ENCODE results near the gene FILIP1.

Gene FILIP1

GRCh38 chr6:75431379-75431778 is 62.2 kb downstream of the FILIP1 start:
- H3K27me3 ChIP-seq (ENCODE audit: control insufficient read depth, insufficient read depth, low read length) = no peaks in the 10 kb centered on the region
- no peaks in the 10 kb centered on the region for H3K36me3 ChIP-seq (ENCODE audit: control insufficient read depth, insufficient read depth, low read length)
- H3K9ac ChIP-seq (ENCODE audit: low read length) = no peak overlapping the region
- H3K4me3 ChIP-seq (ENCODE audit: low read depth, low read length) = no peak overlapping the region
- no peak overlapping the region for H3K27ac ChIP-seq (ENCODE audit: low read depth, low read length)
- H3K9me3 ChIP-seq (ENCODE audit: control insufficient read depth, insufficient read depth, low read depth, low read length) = peaks cover 4% of the 10 kb centered on the region; the same call in 1 of the 2 replicates
- no peaks in the 10 kb centered on the region for H3K4me1 ChIP-seq (ENCODE audit: control insufficient read depth, insufficient read depth, low read length)

GRCh38 chr6:75430631-75431325 is 62.8 kb downstream of the FILIP1 start:
- no peaks in the 10 kb centered on the region for H3K4me1 ChIP-seq (ENCODE audit: control insufficient read depth, insufficient read depth, low read length)
- no peaks in the 10 kb centered on the region for H3K36me3 ChIP-seq (ENCODE audit: control insufficient read depth, insufficient read depth, low read length)
- peaks cover 4% of the 10 kb centered on the region; the same call in 1 of the 2 replicates for H3K9me3 ChIP-seq (ENCODE audit: control insufficient read depth, insufficient read depth, low read depth, low read length)
- H3K9ac ChIP-seq (ENCODE audit: low read length) = no peak overlapping the region
- no peak overlapping the region for H3K27ac ChIP-seq (ENCODE audit: low read depth, low read length)
- no peak overlapping the region for H3K4me3 ChIP-seq (ENCODE audit: low read depth, low read length)
- H3K27me3 ChIP-seq (ENCODE audit: control insufficient read depth, insufficient read depth, low read length) = no peaks in the 10 kb centered on the region

- Histone ChIP-seq H3K9ac (ENCODE audit: low read length) (no peak overlapping the region), H3K27ac (ENCODE audit: low read depth, low read length) (no peak overlapping the region)
These were observed 64.4 kb downstream of the FILIP1 start for GRCh38 chr6:75429061-75429703.

GRCh38 chr6:75428204-75428603 is 65.4 kb downstream of the FILIP1 start:
- H3K9ac ChIP-seq (ENCODE audit: low read length) = no peak overlapping the region
- peaks cover 4% of the 10 kb centered on the region; the same call in 1 of the 2 replicates for H3K9me3 ChIP-seq (ENCODE audit: control insufficient read depth, insufficient read depth, low read depth, low read length)
- H3K27ac ChIP-seq (ENCODE audit: low read depth, low read length) = no peak overlapping the region
- no peaks in the 10 kb centered on the region for H3K27me3 ChIP-seq (ENCODE audit: control insufficient read depth, insufficient read depth, low read length)
- no peaks in the 10 kb centered on the region for H3K4me1 ChIP-seq (ENCODE audit: control insufficient read depth, insufficient read depth, low read length)
- no peak overlapping the region for H3K4me3 ChIP-seq (ENCODE audit: low read depth, low read length)
- no peaks in the 10 kb centered on the region for H3K36me3 ChIP-seq (ENCODE audit: control insufficient read depth, insufficient read depth, low read length)

More at GRCh38 chr6:75429061-75429703, 64.4 kb downstream of the FILIP1 start:
- Histone ChIP-seq H3K36me3 (ENCODE audit: control insufficient read depth, insufficient read depth, low read length) (no peaks in the 10 kb centered on the region), H3K4me1 (ENCODE audit: control insufficient read depth, insufficient read depth, low read length) (no peaks in the 10 kb centered on the region), H3K27me3 (ENCODE audit: control insufficient read depth, insufficient read depth, low read length) (no peaks in the 10 kb centered on the region), H3K4me3 (ENCODE audit: low read depth, low read length) (no peak overlapping the region), H3K9me3 (ENCODE audit: control insufficient read depth, insufficient read depth, low read depth, low read length) (peaks cover 4% of the 10 kb centered on the region; the same call in 1 of the 2 replicates)

- Histone ChIP-seq H3K9me3 (ENCODE audit: control insufficient read depth, insufficient read depth, low read depth, low read length) (peaks cover 4% of the 10 kb centered on the region; the same call in 1 of the 2 replicates), H3K27me3 (ENCODE audit: control insufficient read depth, insufficient read depth, low read length) (no peaks in the 10 kb centered on the region), H3K4me3 (ENCODE audit: low read depth, low read length) (no peak overlapping the region), H3K4me1 (ENCODE audit: control insufficient read depth, insufficient read depth, low read length) (no peaks in the 10 kb centered on the region), H3K36me3 (ENCODE audit: control insufficient read depth, insufficient read depth, low read length) (no peaks in the 10 kb centered on the region), H3K27ac (ENCODE audit: low read depth, low read length) (no peak overlapping the region), H3K9ac (ENCODE audit: low read length) (no peak overlapping the region)
These were observed 66.3 kb downstream of the FILIP1 start for GRCh38 chr6:75427329-75427728.

- H3K4me1 ChIP-seq (ENCODE audit: control insufficient read depth, insufficient read depth, low read length) = no peaks in the 10 kb centered on the region
- H3K9me3 ChIP-seq (ENCODE audit: control insufficient read depth, insufficient read depth, low read depth, low read length) = peaks cover 2% of the 10 kb centered on the region; the same call in 1 of the 2 replicates
- H3K9ac ChIP-seq (ENCODE audit: low read length) = no peak overlapping the region
- no peak overlapping the region for H3K4me3 ChIP-seq (ENCODE audit: low read depth, low read length)
- no peaks in the 10 kb centered on the region for H3K27me3 ChIP-seq (ENCODE audit: control insufficient read depth, insufficient read depth, low read length)
- no peak overlapping the region for H3K27ac ChIP-seq (ENCODE audit: low read depth, low read length)
- H3K36me3 ChIP-seq (ENCODE audit: control insufficient read depth, insufficient read depth, low read length) = no peaks in the 10 kb centered on the region
These were observed 68.7 kb downstream of the FILIP1 start for GRCh38 chr6:75424618-75425548.

GRCh38 chr6:75423386-75423785 is 70.2 kb downstream of the FILIP1 start:
- Histone ChIP-seq H3K4me1 (ENCODE audit: control insufficient read depth, insufficient read depth, low read length) (no peaks in the 10 kb centered on the region; the same call in 1 of the 2 replicates), H3K9me3 (ENCODE audit: control insufficient read depth, insufficient read depth, low read depth, low read length) (no peaks in the 10 kb centered on the region), H3K9ac (ENCODE audit: low read length) (no peak overlapping the region), H3K27ac (ENCODE audit: low read depth, low read length) (no peak overlapping the region), H3K36me3 (ENCODE audit: control insufficient read depth, insufficient read depth, low read length) (no peaks in the 10 kb centered on the region), H3K4me3 (ENCODE audit: low read depth, low read length) (no peak overlapping the region), H3K27me3 (ENCODE audit: control insufficient read depth, insufficient read depth, low read length) (no peaks in the 10 kb centered on the region)

GRCh38 chr6:75422024-75422639 is 71.5 kb downstream of the FILIP1 start:
- Histone ChIP-seq H3K4me1 (ENCODE audit: control insufficient read depth, insufficient read depth, low read length) (no peaks in the 10 kb centered on the region; the same call in 1 of the 2 replicates), H3K9ac (ENCODE audit: low read length) (no peak overlapping the region), H3K9me3 (ENCODE audit: control insufficient read depth, insufficient read depth, low read depth, low read length) (no peaks in the 10 kb centered on the region), H3K27me3 (ENCODE audit: control insufficient read depth, insufficient read depth, low read length) (no peaks in the 10 kb centered on the region), H3K27ac (ENCODE audit: low read depth, low read length) (no peak overlapping the region), H3K36me3 (ENCODE audit: control insufficient read depth, insufficient read depth, low read length) (no peaks in the 10 kb centered on the region), H3K4me3 (ENCODE audit: low read depth, low read length) (no peak overlapping the region)

GRCh38 chr6:75421316-75422023 is 72.1 kb downstream of the FILIP1 start:
- Histone ChIP-seq H3K36me3 (ENCODE audit: control insufficient read depth, insufficient read depth, low read length) (no peaks in the 10 kb centered on the region), H3K27me3 (ENCODE audit: control insufficient read depth, insufficient read depth, low read length) (no peaks in the 10 kb centered on the region), H3K27ac (ENCODE audit: low read depth, low read length) (no peak overlapping the region), H3K9me3 (ENCODE audit: control insufficient read depth, insufficient read depth, low read depth, low read length) (no peaks in the 10 kb centered on the region), H3K4me1 (ENCODE audit: control insufficient read depth, insufficient read depth, low read length) (no peaks in the 10 kb centered on the region; the same call in 1 of the 2 replicates), H3K9ac (ENCODE audit: low read length) (no peak overlapping the region), H3K4me3 (ENCODE audit: low read depth, low read length) (no peak overlapping the region)

- H3K9me3 ChIP-seq (ENCODE audit: control insufficient read depth, insufficient read depth, low read depth, low read length) = no peaks in the 10 kb centered on the region
- no peak overlapping the region for H3K27ac ChIP-seq (ENCODE audit: low read depth, low read length)
- H3K9ac ChIP-seq (ENCODE audit: low read length) = no peak overlapping the region
- H3K4me1 ChIP-seq (ENCODE audit: control insufficient read depth, insufficient read depth, low read length) = no peaks in the 10 kb centered on the region; the same call in 1 of the 2 replicates
- no peaks in the 10 kb centered on the region for H3K27me3 ChIP-seq (ENCODE audit: control insufficient read depth, insufficient read depth, low read length)
- no peak overlapping the region for H3K4me3 ChIP-seq (ENCODE audit: low read depth, low read length)
- no peaks in the 10 kb centered on the region for H3K36me3 ChIP-seq (ENCODE audit: control insufficient read depth, insufficient read depth, low read length)
These were observed 73.6 kb downstream of the FILIP1 start for GRCh38 chr6:75419980-75420379.
